ENCODE data around the gene OR10A5.

GRCh38 chr11:6813656-6814055 lies 31.8 kb upstream of the OR10A5 start:
- TF ChIP-seq CTCF (conservative IDR thresholded peaks at IDR 0.05) = no peak
- TF ChIP-seq EZH2 (IDR thresholded peaks at IDR 0.05; ENCODE audit: low read depth) = no peak

All from PC-9 (cell line).